ENCODE results near the gene MET. TPM values are rescaled to one million over a fixed set of nuclear protein-coding genes. Genes with fewer than 3 reads are reported as not detected.
"Not testable (repeated sequence)": the region's sequence is repeated elsewhere in the genome, so short reads cannot be mapped to it uniquely, and the experiment has no call there.

MET gene
- polyA plus RNA-seq, 1 donor = 10.6 TPM

DNA sequence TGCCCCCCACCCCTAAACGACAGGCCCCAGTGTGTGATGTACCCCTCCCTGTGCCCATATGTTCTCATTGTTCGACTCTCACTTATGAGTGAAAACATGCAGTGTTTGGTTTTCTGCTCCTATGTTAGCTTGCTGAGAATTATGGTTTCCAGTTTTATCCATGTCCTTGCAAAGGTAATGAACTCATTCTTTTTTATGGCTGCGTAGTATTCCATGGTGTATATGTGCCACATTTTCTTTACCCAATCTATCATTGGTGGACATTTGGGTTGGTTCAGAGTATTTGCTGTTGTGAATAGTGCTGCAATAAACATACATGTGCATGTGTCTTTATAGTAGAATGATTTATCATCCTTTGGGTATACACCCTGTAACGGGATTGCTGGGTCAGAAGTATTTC, 149.7 kb downstream of the MET start:
- not testable (repeated sequence) for H3K36me3 ChIP-seq (ENCODE audit: control insufficient read depth, insufficient read depth, low read length); DNase-seq; H3K9me3 ChIP-seq (ENCODE audit: control insufficient read depth, low read depth, low read length); H3K4me3 ChIP-seq (ENCODE audit: low read length); H3K27me3 ChIP-seq (ENCODE audit: control insufficient read depth, insufficient read depth, low read length); H3K4me1 ChIP-seq (ENCODE audit: control insufficient read depth, insufficient read depth, low read length); H3K27ac ChIP-seq (ENCODE audit: low read length)
- 100% methylated on average over 1 of the region's 4 CpGs for WGBS (ENCODE audit: insufficient coverage, low lambda C conversion rate)

DNA sequence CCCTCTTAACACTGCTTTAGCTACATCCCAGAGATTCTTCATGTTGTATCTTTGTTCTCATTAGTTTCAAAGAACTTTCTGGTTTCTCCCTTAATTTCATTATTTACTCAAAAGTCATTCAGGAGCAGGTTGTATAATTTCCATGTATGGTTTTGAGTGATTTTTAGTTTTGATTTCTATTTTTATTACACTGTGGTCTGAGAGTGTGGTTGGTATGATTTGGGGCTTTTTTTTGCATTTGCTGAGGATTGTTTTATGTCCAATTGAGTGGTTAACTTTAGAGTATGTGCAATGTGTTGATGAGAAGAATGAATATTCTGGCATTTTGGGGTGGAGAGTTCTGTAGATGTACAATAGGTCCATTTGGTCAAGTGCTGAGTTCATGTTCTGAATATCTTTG, 152.5 kb downstream of the MET start:
- no peaks in the 10 kb centered on the region for H3K27me3 ChIP-seq (ENCODE audit: control insufficient read depth, insufficient read depth, low read length)
- H3K27ac ChIP-seq (ENCODE audit: low read length) = no peak overlapping the region
- H3K36me3 ChIP-seq (ENCODE audit: control insufficient read depth, insufficient read depth, low read length) = no peaks in the 10 kb centered on the region
- no peak overlapping the region for H3K4me3 ChIP-seq (ENCODE audit: low read length)
- no peaks in the 10 kb centered on the region for H3K9me3 ChIP-seq (ENCODE audit: control insufficient read depth, low read depth, low read length)
- no peaks in the 10 kb centered on the region for H3K4me1 ChIP-seq (ENCODE audit: control insufficient read depth, insufficient read depth, low read length)
- DNase-seq = no peak

DNA sequence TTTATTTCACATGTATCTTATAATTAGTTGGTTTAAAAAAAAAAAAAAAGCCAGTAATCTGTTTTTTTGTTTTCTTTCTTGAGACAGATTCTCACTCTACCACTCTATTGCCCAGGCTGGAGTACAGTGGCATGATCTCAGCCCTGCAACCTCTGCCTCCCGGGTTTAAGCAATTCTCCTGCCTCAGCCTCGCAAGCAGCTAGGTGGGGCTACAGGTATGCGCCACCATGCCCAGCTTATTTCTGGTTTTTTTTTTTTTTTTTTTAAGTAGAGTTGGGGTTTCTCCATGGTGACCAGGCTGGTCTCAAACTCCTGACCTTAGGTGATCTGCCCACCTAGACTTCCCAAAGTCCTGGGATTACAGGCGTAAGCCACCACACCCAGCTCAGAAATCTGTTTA, 156.3 kb downstream of the MET start:
- no peaks in the 10 kb centered on the region for H3K9me3 ChIP-seq (ENCODE audit: control insufficient read depth, low read depth, low read length)
- no peaks in the 10 kb centered on the region for H3K27me3 ChIP-seq (ENCODE audit: control insufficient read depth, insufficient read depth, low read length)
- H3K36me3 ChIP-seq (ENCODE audit: control insufficient read depth, insufficient read depth, low read length) = no peaks in the 10 kb centered on the region
- no peak overlapping the region for H3K27ac ChIP-seq (ENCODE audit: low read length)
- no peak overlapping the region for H3K4me3 ChIP-seq (ENCODE audit: low read length)
- WGBS (ENCODE audit: insufficient coverage, low lambda C conversion rate) = 93% methylated on average over 2 of the region's 4 CpGs
- no peak for DNase-seq
- H3K4me1 ChIP-seq (ENCODE audit: control insufficient read depth, insufficient read depth, low read length) = no peaks in the 10 kb centered on the region

DNA sequence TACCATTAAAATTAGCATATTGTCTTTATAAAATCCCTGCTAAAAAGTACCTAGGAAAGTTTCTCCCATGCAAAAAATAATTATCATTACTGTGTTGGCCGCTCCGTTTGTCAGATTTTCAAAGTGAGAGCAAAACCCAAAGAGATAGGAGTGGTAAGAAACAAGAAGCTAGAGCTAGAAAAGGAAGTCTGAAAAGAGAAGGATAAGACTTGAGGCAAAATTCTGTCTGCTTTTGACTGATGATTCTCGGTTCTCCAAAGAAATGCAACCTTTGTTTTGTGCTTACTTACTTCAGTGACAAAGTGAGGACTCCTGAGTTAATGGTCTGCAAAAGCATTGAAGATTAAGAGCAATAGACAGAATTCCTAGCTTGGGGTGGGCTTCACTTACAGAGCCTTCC, 157.0 kb downstream of the MET start:
- Histone ChIP-seq H3K27ac (ENCODE audit: low read length) (no peak overlapping the region), H3K9me3 (ENCODE audit: control insufficient read depth, low read depth, low read length) (no peaks in the 10 kb centered on the region), H3K4me1 (ENCODE audit: control insufficient read depth, insufficient read depth, low read length) (no peaks in the 10 kb centered on the region), H3K36me3 (ENCODE audit: control insufficient read depth, insufficient read depth, low read length) (no peaks in the 10 kb centered on the region), H3K4me3 (ENCODE audit: low read length) (no peak overlapping the region), H3K27me3 (ENCODE audit: control insufficient read depth, insufficient read depth, low read length) (no peaks in the 10 kb centered on the region)
- 94% methylated on average over 2 of the region's 3 CpGs for WGBS (ENCODE audit: insufficient coverage, low lambda C conversion rate)
- DNase-seq = no peak

DNA sequence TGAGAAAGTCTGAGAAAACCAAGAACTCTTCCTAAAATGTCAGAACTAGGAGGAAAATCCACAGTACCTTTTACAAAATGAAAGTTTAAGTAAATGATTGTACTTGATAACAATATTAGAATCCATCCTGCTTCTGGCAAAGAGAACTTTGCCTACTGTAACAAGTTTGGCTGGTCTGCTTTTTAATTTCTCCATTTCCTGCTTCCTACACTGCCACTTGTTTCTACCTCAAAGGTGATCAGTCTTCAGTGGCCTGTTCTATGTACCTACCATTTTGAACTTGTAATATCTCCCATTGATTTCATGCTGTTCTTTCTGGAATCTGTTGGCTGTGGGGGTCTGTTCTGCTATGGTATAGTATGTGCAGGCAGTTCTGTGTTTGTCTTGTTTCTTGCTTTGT, 157.5 kb downstream of the MET start:
- no peaks in the 10 kb centered on the region for H3K27me3 ChIP-seq (ENCODE audit: control insufficient read depth, insufficient read depth, low read length)
- DNase-seq = peak in 1 of 2 donors; percentile 24
- peaks cover 2% of the 10 kb centered on the region for H3K4me1 ChIP-seq (ENCODE audit: control insufficient read depth, insufficient read depth, low read length)
- no peak overlapping the region for H3K4me3 ChIP-seq (ENCODE audit: low read length)
- H3K9me3 ChIP-seq (ENCODE audit: control insufficient read depth, low read depth, low read length) = no peaks in the 10 kb centered on the region
- no peak overlapping the region for H3K27ac ChIP-seq (ENCODE audit: low read length)
- H3K36me3 ChIP-seq (ENCODE audit: control insufficient read depth, insufficient read depth, low read length) = no peaks in the 10 kb centered on the region

DNA sequence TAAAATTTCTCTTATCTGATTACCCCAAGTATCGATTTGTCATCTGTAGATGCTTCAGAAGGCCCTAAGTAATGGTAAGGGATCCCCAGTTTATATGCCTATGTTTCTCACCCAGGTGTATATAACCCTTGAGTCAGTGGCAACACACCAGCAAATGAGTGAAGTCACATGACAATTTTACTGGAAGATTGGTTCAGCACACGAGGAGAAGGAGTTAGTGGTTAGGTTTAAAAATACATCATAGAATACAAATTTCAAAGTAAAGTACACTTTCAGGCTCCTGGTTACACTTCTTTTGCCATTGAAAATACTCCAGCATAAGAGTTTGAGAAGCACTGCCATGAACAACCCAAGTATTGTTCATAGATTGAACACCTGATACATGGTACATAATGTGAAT, 160.7 kb downstream of the MET start:
- H3K36me3 ChIP-seq (ENCODE audit: control insufficient read depth, insufficient read depth, low read length) = no peaks in the 10 kb centered on the region
- no peak overlapping the region for H3K27ac ChIP-seq (ENCODE audit: low read length)
- no peaks in the 10 kb centered on the region for H3K27me3 ChIP-seq (ENCODE audit: control insufficient read depth, insufficient read depth, low read length)
- no peak for DNase-seq
- peaks cover 18% of the 10 kb centered on the region for H3K4me1 ChIP-seq (ENCODE audit: control insufficient read depth, insufficient read depth, low read length)
- no peaks in the 10 kb centered on the region for H3K9me3 ChIP-seq (ENCODE audit: control insufficient read depth, low read depth, low read length)
- no peak overlapping the region for H3K4me3 ChIP-seq (ENCODE audit: low read length)
- WGBS (ENCODE audit: insufficient coverage, low lambda C conversion rate) = 100% methylated on average over 1 of the region's 2 CpGs

DNA sequence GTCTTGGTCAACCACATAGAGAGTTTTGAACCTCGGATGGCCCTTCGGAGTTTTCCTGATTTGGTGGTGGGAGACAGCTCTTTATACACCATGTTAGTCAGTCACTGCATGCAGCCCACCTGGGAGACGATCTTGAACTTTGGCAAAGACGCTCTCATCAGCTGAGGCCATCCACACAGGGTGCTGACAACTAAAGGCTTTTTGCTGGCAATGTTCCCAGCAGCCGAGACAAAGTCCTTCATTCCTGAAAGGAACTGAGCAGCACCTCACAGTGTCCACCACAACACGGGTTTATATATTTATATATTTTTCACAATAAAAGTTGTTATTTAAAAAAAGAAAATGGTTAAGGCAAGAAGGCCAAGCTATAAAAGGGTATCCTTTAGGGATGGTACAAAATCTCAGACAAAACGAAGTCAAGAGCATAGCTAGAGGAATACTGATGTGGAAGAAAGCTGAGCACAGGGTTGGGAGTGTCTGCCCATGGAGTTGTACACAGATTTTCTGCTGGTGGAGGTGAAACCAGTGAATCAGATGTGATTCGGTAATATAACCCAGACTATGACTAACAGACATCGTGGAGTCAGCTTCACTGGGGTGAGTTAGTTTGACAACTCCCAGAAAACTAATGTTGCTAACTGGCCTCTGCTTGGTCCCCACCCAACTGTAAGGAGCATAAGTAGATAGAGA, 163.0 kb downstream of the MET start:
- H3K4me3 ChIP-seq (ENCODE audit: low read length) = no peak overlapping the region
- no peaks in the 10 kb centered on the region for H3K27me3 ChIP-seq (ENCODE audit: control insufficient read depth, insufficient read depth, low read length)
- peak; percentile 78 to 92 for DNase-seq
- no peaks in the 10 kb centered on the region for H3K9me3 ChIP-seq (ENCODE audit: control insufficient read depth, low read depth, low read length)
- WGBS (ENCODE audit: insufficient coverage, low lambda C conversion rate) = 20% methylated on average over 1 of the region's 9 CpGs
- H3K4me1 ChIP-seq (ENCODE audit: control insufficient read depth, insufficient read depth, low read length) = peaks cover 18% of the 10 kb centered on the region
- H3K27ac ChIP-seq (ENCODE audit: low read length) = peak overlapping the region; percentile 50
- H3K36me3 ChIP-seq (ENCODE audit: control insufficient read depth, insufficient read depth, low read length) = no peaks in the 10 kb centered on the region

DNA sequence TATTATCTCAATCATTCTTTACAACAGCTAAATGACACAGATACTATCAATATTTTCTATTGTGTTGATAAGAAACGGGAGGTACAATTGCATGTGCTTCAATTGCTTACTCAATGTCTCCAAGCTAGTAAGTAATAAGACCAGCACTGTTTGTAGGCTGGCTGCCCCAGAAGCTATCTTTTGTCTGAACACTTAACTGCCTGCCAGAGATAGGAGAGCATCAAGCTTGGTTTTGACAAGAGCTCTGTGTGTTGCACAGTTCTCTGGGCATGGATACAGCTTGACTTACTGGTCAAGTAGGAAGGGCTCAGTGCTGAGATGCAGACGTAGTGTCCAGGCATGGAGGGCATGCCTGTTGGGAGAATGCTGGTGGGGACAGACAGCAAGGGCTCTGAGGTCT, 164.1 kb downstream of the MET start:
- DNase-seq = peak in 1 of 2 donors; percentile 24
- H3K9me3 ChIP-seq (ENCODE audit: control insufficient read depth, low read depth, low read length) = no peaks in the 10 kb centered on the region
- no peaks in the 10 kb centered on the region for H3K36me3 ChIP-seq (ENCODE audit: control insufficient read depth, insufficient read depth, low read length)
- H3K4me3 ChIP-seq (ENCODE audit: low read length) = no peak overlapping the region
- H3K27ac ChIP-seq (ENCODE audit: low read length) = no peak overlapping the region
- H3K4me1 ChIP-seq (ENCODE audit: control insufficient read depth, insufficient read depth, low read length) = peaks cover 18% of the 10 kb centered on the region
- WGBS (ENCODE audit: insufficient coverage, low lambda C conversion rate) = no CpG with 5 or more reads among the region's 2 CpGs
- no peaks in the 10 kb centered on the region for H3K27me3 ChIP-seq (ENCODE audit: control insufficient read depth, insufficient read depth, low read length)

DNA sequence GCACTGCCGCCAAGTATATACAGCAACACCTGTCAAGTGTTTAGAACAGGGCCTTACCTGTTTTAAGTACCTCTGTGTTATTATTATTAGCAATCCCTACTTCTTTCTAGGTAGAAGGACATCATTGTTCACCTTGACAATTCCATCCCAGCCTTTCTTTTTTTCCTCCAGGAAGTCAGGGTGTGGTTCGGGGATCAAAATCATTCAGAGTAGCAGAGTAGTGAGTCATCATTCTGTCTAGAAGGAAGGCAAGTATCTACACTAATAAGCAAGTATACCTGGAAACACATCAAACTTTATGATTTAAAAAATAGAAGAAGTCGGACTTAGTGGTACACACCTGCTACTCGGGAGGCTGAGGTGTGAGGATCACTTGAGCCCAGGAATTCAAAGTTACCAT, 164.9 kb downstream of the MET start:
- Histone ChIP-seq H3K4me1 (ENCODE audit: control insufficient read depth, insufficient read depth, low read length) (peaks cover 18% of the 10 kb centered on the region), H3K27ac (ENCODE audit: low read length) (no peak overlapping the region), H3K4me3 (ENCODE audit: low read length) (no peak overlapping the region), H3K27me3 (ENCODE audit: control insufficient read depth, insufficient read depth, low read length) (no peaks in the 10 kb centered on the region), H3K9me3 (ENCODE audit: control insufficient read depth, low read depth, low read length) (no peaks in the 10 kb centered on the region), H3K36me3 (ENCODE audit: control insufficient read depth, insufficient read depth, low read length) (no peaks in the 10 kb centered on the region)
- 93% methylated on average over 3 of the region's 4 CpGs for WGBS (ENCODE audit: insufficient coverage, low lambda C conversion rate)
- peak; percentile 19 to 37 for DNase-seq

DNA sequence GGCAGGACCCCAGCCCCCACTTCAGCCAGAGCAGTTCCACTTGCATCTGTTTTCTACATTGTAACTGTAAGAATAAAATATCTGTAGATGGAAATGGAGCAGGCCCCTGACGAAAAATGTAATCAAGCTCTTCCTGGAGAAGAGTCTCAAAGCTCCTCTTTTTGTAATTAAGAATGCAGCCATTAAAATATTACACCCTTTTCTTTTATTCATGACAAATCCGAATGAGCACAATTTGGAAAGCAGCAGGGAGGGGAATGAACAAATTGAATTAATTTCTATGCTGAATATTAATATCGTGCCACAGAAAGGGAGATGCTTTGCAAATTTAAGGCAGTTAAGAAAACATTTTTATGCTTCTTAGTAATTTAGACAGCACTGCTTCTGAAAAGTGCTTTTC, 165.6 kb downstream of the MET start:
- no peaks in the 10 kb centered on the region for H3K9me3 ChIP-seq (ENCODE audit: control insufficient read depth, low read depth, low read length)
- no CpG with 5 or more reads among the region's 3 CpGs for WGBS (ENCODE audit: insufficient coverage, low lambda C conversion rate)
- no peak for DNase-seq

DNA sequence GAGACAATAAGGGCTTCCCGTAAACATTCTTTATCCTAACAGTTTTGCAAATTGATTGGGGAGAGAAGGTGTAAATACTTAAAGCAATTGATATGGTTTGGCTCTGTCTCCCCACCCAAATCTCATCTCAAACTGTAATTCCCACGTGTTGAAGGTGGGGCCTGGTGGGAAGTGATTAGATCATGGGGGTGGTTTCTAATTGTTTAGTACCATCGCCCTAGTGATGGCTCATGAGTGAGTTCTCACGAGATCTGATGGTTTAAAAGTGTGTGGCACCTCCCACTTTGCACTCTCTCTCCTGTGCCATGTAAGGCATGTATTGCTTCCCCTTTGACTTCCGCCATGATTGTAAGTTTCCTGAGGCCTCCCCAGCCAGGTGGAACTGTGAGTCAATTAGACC, 168.3 kb downstream of the MET start:
- H3K27ac ChIP-seq (ENCODE audit: low read length) = no peak overlapping the region
- H3K36me3 ChIP-seq (ENCODE audit: control insufficient read depth, insufficient read depth, low read length) = no peaks in the 10 kb centered on the region
- H3K27me3 ChIP-seq (ENCODE audit: control insufficient read depth, insufficient read depth, low read length) = no peaks in the 10 kb centered on the region
- peaks cover 11% of the 10 kb centered on the region for H3K4me1 ChIP-seq (ENCODE audit: control insufficient read depth, insufficient read depth, low read length)
- DNase-seq = no peak
- no peak overlapping the region for H3K4me3 ChIP-seq (ENCODE audit: low read length)
- H3K9me3 ChIP-seq (ENCODE audit: control insufficient read depth, low read depth, low read length) = no peaks in the 10 kb centered on the region
- 100% methylated on average over 1 of the region's 5 CpGs for WGBS (ENCODE audit: insufficient coverage, low lambda C conversion rate)

More for the DNA sequence above, 165.6 kb downstream of the MET start:
- Histone ChIP-seq H3K36me3 (ENCODE audit: control insufficient read depth, insufficient read depth, low read length) (no peaks in the 10 kb centered on the region), H3K27me3 (ENCODE audit: control insufficient read depth, insufficient read depth, low read length) (no peaks in the 10 kb centered on the region), H3K4me3 (ENCODE audit: low read length) (no peak overlapping the region), H3K27ac (ENCODE audit: low read length) (no peak overlapping the region), H3K4me1 (ENCODE audit: control insufficient read depth, insufficient read depth, low read length) (peaks cover 18% of the 10 kb centered on the region)
